Measurements from ENCODE around the gene BET1. TPM values are rescaled to one million over a fixed set of nuclear protein-coding genes. Genes with fewer than 3 reads are reported as not detected.

The BET1 gene
- total RNA-seq, 2 experiments from 2014 or later, result 14.3 to 31.6 TPM

GRCh38 chr7:93997868-93998267 is 6.3 kb downstream of the BET1 start:
- POLR2A ChIA-PET, result interaction anchor here (1.0 to 1.6 kb wide), 5 partner anchors 8 to 43 kb away, joined by 3 to 7 read pairs (median 4); no protein-coding TSS in a partner anchor
- intact Hi-C loops (cut with micrococcal nuclease; ENCODE audit: unreplicated experiment), result no loop called here

GRCh38 chr7:93992421-93993110 is 11.6 kb downstream of the BET1 start:
- intact Hi-C loops (cut with micrococcal nuclease; ENCODE audit: unreplicated experiment), result no loop called here
- ChIA-PET CTCF (ENCODE audit: unreplicated experiment) (no interaction called here), POLR2A (interaction anchor here (0.6 to 0.9 kb wide), 2 partner anchors 11 to 673 kb away, joined by 3 to 6 read pairs; no protein-coding TSS in a partner anchor)
- H3K27ac ChIP-seq (ENCODE audit: low read depth, low read length, poor library complexity, severe bottlenecking), result no peak overlapping the region
- H3K4me2 ChIP-seq (ENCODE audit: low read length), result no peak overlapping the region
- H3K9me3 ChIP-seq (ENCODE audit: low read length), result no peaks in the 10 kb centered on the region
- no peaks in the 10 kb centered on the region; the same call in 1 of the 2 replicates for H3K79me2 ChIP-seq (ENCODE audit: insufficient read depth, low read depth, low read length)
- no peaks in the 10 kb centered on the region for H4K20me1 ChIP-seq (ENCODE audit: insufficient read depth, low read length)
- H3K4me1 ChIP-seq (ENCODE audit: insufficient read depth, low read length, poor library complexity, severe bottlenecking), result peaks cover 11% of the 10 kb centered on the region
- BruUV-seq (replicated peaks), result no TSS peak
- H2AFZ ChIP-seq (ENCODE audit: low read length), result no peak overlapping the region
- H3K9me2 ChIP-seq (ENCODE audit: insufficient read depth, low read length), result no peaks in the 10 kb centered on the region
- DNase-seq (ENCODE audit: low spot score), result peak; percentile 22
- no peak overlapping the region for H3K4me3 ChIP-seq (ENCODE audit: low read depth, low read length, poor library complexity, severe bottlenecking)
- TF ChIP-seq CTCF (conservative IDR thresholded peaks at IDR 0.05; ENCODE audit: low read length) (no peak), EZH2phosphoT487 (IDR thresholded peaks at IDR 0.05; ENCODE audit: borderline replicate concordance, low read depth, low read length) (no peak)
- H3K36me3 ChIP-seq (ENCODE audit: insufficient read depth, low read length), result peaks cover 50% of the 10 kb centered on the region

More at GRCh38 chr7:93997868-93998267, 6.3 kb downstream of the BET1 start:
- Histone ChIP-seq H3K9me2 (ENCODE audit: insufficient read depth, low read length) (no peaks in the 10 kb centered on the region), H3K4me1 (ENCODE audit: insufficient read depth, low read length, poor library complexity, severe bottlenecking) (peaks cover 37% of the 10 kb centered on the region), H4K20me1 (ENCODE audit: insufficient read depth, low read length) (no peaks in the 10 kb centered on the region), H3K79me2 (ENCODE audit: insufficient read depth, low read depth, low read length) (peaks cover 26% of the 10 kb centered on the region), H3K36me3 (ENCODE audit: insufficient read depth, low read length) (peaks cover 55% of the 10 kb centered on the region), H3K4me2 (ENCODE audit: low read length) (no peak overlapping the region), H3K27ac (ENCODE audit: low read depth, low read length, poor library complexity, severe bottlenecking) (no peak overlapping the region), H2AFZ (ENCODE audit: low read length) (no peak overlapping the region), H3K9me3 (ENCODE audit: low read length) (no peaks in the 10 kb centered on the region), H3K4me3 (ENCODE audit: low read depth, low read length, poor library complexity, severe bottlenecking) (no peak overlapping the region)
- no TSS peak for BruUV-seq (replicated peaks)
- DNase-seq (ENCODE audit: low spot score), result no peak
- CTCF ChIA-PET (ENCODE audit: unreplicated experiment), result no interaction called here
- TF ChIP-seq EZH2phosphoT487 (IDR thresholded peaks at IDR 0.05; ENCODE audit: borderline replicate concordance, low read depth, low read length), result no peak
- no peak for TF ChIP-seq CTCF (conservative IDR thresholded peaks at IDR 0.05; ENCODE audit: low read length)

GRCh38 chr7:93987297-93987696 is 16.9 kb downstream of the BET1 start:
- no peak overlapping the region for H2AFZ ChIP-seq (ENCODE audit: low read length)
- H3K4me2 ChIP-seq (ENCODE audit: low read length), result no peak overlapping the region
- no peak overlapping the region for H3K27ac ChIP-seq (ENCODE audit: low read depth, low read length, poor library complexity, severe bottlenecking)
- POLR2A ChIA-PET, result interaction anchor here (0.6 to 1.1 kb wide), 6 partner anchors 8 to 29 kb away, joined by 3 to 6 read pairs (median 3); no protein-coding TSS in a partner anchor
- H3K79me2 ChIP-seq (ENCODE audit: insufficient read depth, low read depth, low read length), result no peaks in the 10 kb centered on the region
- H3K36me3 ChIP-seq (ENCODE audit: insufficient read depth, low read length), result peaks cover 8% of the 10 kb centered on the region
- CTCF ChIA-PET (ENCODE audit: unreplicated experiment), result no interaction called here
- BruUV-seq (replicated peaks), result no TSS peak
- no peak overlapping the region for H3K4me3 ChIP-seq (ENCODE audit: low read depth, low read length, poor library complexity, severe bottlenecking)
- H3K9me2 ChIP-seq (ENCODE audit: insufficient read depth, low read length), result no peaks in the 10 kb centered on the region
- TF ChIP-seq CTCF (conservative IDR thresholded peaks at IDR 0.05; ENCODE audit: low read length) (no peak), EZH2phosphoT487 (IDR thresholded peaks at IDR 0.05; ENCODE audit: borderline replicate concordance, low read depth, low read length) (no peak)
- DNase-seq (ENCODE audit: low spot score), result no peak
- no peaks in the 10 kb centered on the region for H4K20me1 ChIP-seq (ENCODE audit: insufficient read depth, low read length)
- intact Hi-C loops (cut with micrococcal nuclease; ENCODE audit: unreplicated experiment), result no loop called here
- H3K9me3 ChIP-seq (ENCODE audit: low read length), result no peaks in the 10 kb centered on the region
- H3K4me1 ChIP-seq (ENCODE audit: insufficient read depth, low read length, poor library complexity, severe bottlenecking), result peaks cover under 1% of the 10 kb centered on the region

Data from OCI-LY7 (cell line).